H1 (cell line): ENCODE results near the gene TLCD5. TPM values are rescaled to one million over a fixed set of nuclear protein-coding genes. Genes with fewer than 3 reads are reported as not detected.

ENCODE experiments used
- CTCF ChIA-PET: fragments of 300-600 bp; sonication (Branson Sonifier 250); formaldehyde crosslinking; loops from one replicate; lab custom pipeline; 2021; ENCODE audit not compliant: partially characterized antibody; lab: Charles Lee
- POLR2A ChIA-PET: fragments of 300-600 bp; sonication (Branson Sonifier 250); formaldehyde crosslinking; loops from one replicate; lab custom pipeline; 2021; ENCODE audit warnings: inconsistent platforms; ENCODE audit not compliant: partially characterized antibody; lab: Charles Lee
- DNase-seq, 2 experiments: peaks; one replicate each; pipeline versions ENCODE4 v3.0.0 to v3.0.0-alpha.2; 2010 to 2022; ENCODE audit warnings: low spot score in 2 of 2, low read depth in 1 of 2, mixed read lengths in 1 of 2
- FAIRE-seq: peaks from 2 replicates; lab custom pipeline; 2011; peaks lifted over from hg19 to GRCh38; lab: Jason Lieb, UNC
- H2AFZ ChIP-seq: 2 replicates; pipeline ENCODE4 v1.8.1; 2012; ENCODE audit warnings: low read length, inconsistent platforms
- H2AK5ac ChIP-seq: 2 replicates; pipeline ENCODE4 v1.6.1; 2013; ENCODE audit warnings: low read depth, low read length
- H2BK120ac ChIP-seq: replicated peaks from 2 replicates; pipeline ENCODE3; 2013; ENCODE audit warnings: low read depth, low read length, inconsistent platforms
- H2BK12ac ChIP-seq: 2 replicates; pipeline ENCODE4 v1.6.1; 2013; ENCODE audit warnings: low read depth, low read length
- H2BK15ac ChIP-seq: 2 replicates; pipeline ENCODE4 v1.6.1; 2013; ENCODE audit warnings: low read length
- H2BK20ac ChIP-seq: 2 replicates; pipeline ENCODE4 v1.6.1; 2013; ENCODE audit warnings: low read length
- H2BK5ac ChIP-seq: 2 replicates; pipeline ENCODE4 v1.6.1; 2013; ENCODE audit warnings: low read depth, low read length
- H3K14ac ChIP-seq: 2 replicates; pipeline ENCODE4 v1.6.1; 2013; ENCODE audit warnings: inconsistent platforms; ENCODE audit not compliant: insufficient read length
- H3K18ac ChIP-seq: 2 replicates; pipeline ENCODE4 v1.6.1; 2013; ENCODE audit warnings: low read length; ENCODE audit errors: extremely low read depth
- H3K23ac ChIP-seq: 2 replicates; pipeline ENCODE4 v1.6.1; 2013; ENCODE audit warnings: inconsistent platforms; ENCODE audit not compliant: insufficient read length
- H3K23me2 ChIP-seq: 2 replicates; pipeline ENCODE4 v1.6.1; 2013; ENCODE audit warnings: low read depth, low read length
- H3K27ac ChIP-seq: 2 replicates; pipeline ENCODE4 v1.6.1; 2011; ENCODE audit warnings: low read depth, low read length, inconsistent platforms
- H3K27me3 ChIP-seq, 4 experiments: replicated peaks in 1 of 4; 1 replicate in 1 of 4; 2 replicates in 3 of 4; pipeline versions ENCODE4 v1.6.1 to v1.8.1; 2011 to 2013; ENCODE audit warnings: low read length in 3 of 4, mild to moderate bottlenecking in 3 of 4, inconsistent platforms in 2 of 4, mixed read lengths in 2 of 4, moderate library complexity in 1 of 4; ENCODE audit not compliant: control insufficient read depth in 3 of 4, insufficient read depth in 3 of 4; ENCODE audit errors: extremely low read depth in 1 of 4
- H3K36me3 ChIP-seq, 4 experiments: 2 replicates each; pipeline versions ENCODE4 v1.6.1 to v1.8.1; 2011 to 2013; ENCODE audit warnings: mild to moderate bottlenecking in 4 of 4, low read length in 3 of 4, moderate library complexity in 2 of 4, control low read depth in 1 of 4, inconsistent platforms in 1 of 4; ENCODE audit not compliant: insufficient read depth in 4 of 4, control insufficient read depth in 2 of 4
- H3K4ac ChIP-seq: replicated peaks from 2 replicates; pipeline ENCODE3; 2013; ENCODE audit warnings: low read length, low read depth, mixed read lengths, inconsistent platforms; ENCODE audit not compliant: insufficient read length
- H3K4me1 ChIP-seq, 4 experiments: replicated peaks in 1 of 4; 1 replicate in 1 of 4; 2 replicates in 3 of 4; pipeline versions ENCODE4 v1.6.1 to v1.8.1; 2011 to 2013; ENCODE audit warnings: low read length in 3 of 4, inconsistent platforms in 2 of 4, mixed read lengths in 1 of 4; ENCODE audit not compliant: insufficient read depth in 4 of 4, control insufficient read depth in 3 of 4
- H3K4me2 ChIP-seq, 2 experiments: 2 replicates each; pipeline versions ENCODE4 v1.6.1 to v1.8.1; 2011 to 2013; ENCODE audit warnings: low read depth in 2 of 2, low read length in 2 of 2, control low read depth in 1 of 2, inconsistent platforms in 1 of 2, mild to moderate bottlenecking in 1 of 2; ENCODE audit not compliant: insufficient read depth in 1 of 2
- H3K4me3 ChIP-seq, 4 experiments: fragments of 200-600, 300-600 bp in 1 of 4; sonication (generic), shearing (Covaris generic), sonication (Bioruptor Twin) in 1 of 4; 2 replicates each; pipeline versions ENCODE4 v1.5.1 to v1.8.1; 2011 to 2016; ENCODE audit warnings: low read length in 4 of 4, low read depth in 3 of 4, control low read depth in 2 of 4, inconsistent platforms in 2 of 4, mild to moderate bottlenecking in 2 of 4, mixed read lengths in 1 of 4, moderate library complexity in 1 of 4; ENCODE audit not compliant: insufficient read depth in 2 of 4; ENCODE audit errors: extremely low read depth in 1 of 4
- H3K56ac ChIP-seq: replicated peaks from 2 replicates; pipeline ENCODE3; 2013; ENCODE audit warnings: low read depth, mild to moderate bottlenecking, mixed read lengths, low read length, inconsistent platforms; ENCODE audit not compliant: insufficient read length
- H3K79me1 ChIP-seq: 2 replicates; pipeline ENCODE4 v1.6.1; 2013; ENCODE audit warnings: low read depth, low read length, control low read depth
- H3K79me2 ChIP-seq, 2 experiments: 2 replicates each; pipeline versions ENCODE4 v1.6.1 to v1.8.1; 2012 to 2013; ENCODE audit warnings: low read length in 2 of 2, mild to moderate bottlenecking in 2 of 2, inconsistent platforms in 1 of 2; ENCODE audit not compliant: insufficient read depth in 2 of 2, control insufficient read depth in 1 of 2
- H3K9ac ChIP-seq, 4 experiments: replicated peaks in 1 of 4; 1 replicate in 1 of 4; 2 replicates in 3 of 4; pipeline versions ENCODE4 v1.6.1 to v1.8.1; 2011 to 2013; ENCODE audit warnings: low read depth in 3 of 4, low read length in 3 of 4, control low read depth in 2 of 4, mild to moderate bottlenecking in 2 of 4, moderate library complexity in 2 of 4, inconsistent platforms in 1 of 4; ENCODE audit errors: extremely low read depth in 1 of 4
- H3K9me3 ChIP-seq, 2 experiments: 2 replicates each; pipeline versions ENCODE4 v1.6.1 to v1.8.1; 2012 to 2013; ENCODE audit warnings: mild to moderate bottlenecking in 2 of 2, moderate library complexity in 2 of 2, control low read depth in 1 of 2, inconsistent platforms in 1 of 2, low read depth in 1 of 2, low read length in 1 of 2, mixed read lengths in 1 of 2; ENCODE audit not compliant: insufficient read depth in 2 of 2
- H4K20me1 ChIP-seq, 2 experiments: replicated peaks in 1 of 2; 2 replicates each; pipeline versions ENCODE3 to v1.8.1; 2011 to 2013; ENCODE audit warnings: inconsistent platforms in 2 of 2, low read length in 2 of 2, mild to moderate bottlenecking in 1 of 2; ENCODE audit not compliant: insufficient read depth in 2 of 2, control insufficient read depth in 1 of 2
- H4K5ac ChIP-seq: 2 replicates; pipeline ENCODE4 v1.6.1; 2013; ENCODE audit warnings: low read length, low read depth, mixed read lengths, inconsistent platforms; ENCODE audit not compliant: insufficient read length
- H4K8ac ChIP-seq: 2 replicates; pipeline ENCODE4 v1.8.0; 2013; ENCODE audit warnings: mild to moderate bottlenecking, moderate library complexity, low read length, inconsistent platforms; ENCODE audit not compliant: insufficient read depth; ENCODE audit errors: extremely low read depth
- H4K91ac ChIP-seq: replicated peaks from 2 replicates; pipeline ENCODE3; 2013; ENCODE audit warnings: low read length, mixed read lengths, inconsistent platforms; ENCODE audit not compliant: insufficient read length
- ASH2L ChIP-seq: fragments of 200-600, 300-600 bp; sonication (generic); IDR thresholded peaks from one replicate; pipeline ENCODE4 v1.7.1; 2017; ENCODE audit warnings: low read length
- CBX8 ChIP-seq: fragments of 300-800, 300-1000 bp; sonication (generic); IDR thresholded peaks from 2 replicates; pipeline ENCODE4 v1.7.1; 2016; ENCODE audit warnings: low read depth, low read length, borderline replicate concordance
- CHD1 ChIP-seq: IDR thresholded peaks from 2 replicates; pipeline ENCODE4 v1.6.1; 2012; ENCODE audit warnings: low read depth, low read length, improper control_type of control experiment
- GABPA ChIP-seq: IDR thresholded peaks from 2 replicates; pipeline ENCODE4 v1.6.1; 2011; ENCODE audit warnings: mild to moderate bottlenecking, low read length, moderate library complexity, borderline replicate concordance; ENCODE audit not compliant: insufficient read depth
- HDAC6 ChIP-seq: IDR thresholded peaks from one replicate; pipeline ENCODE4 v1.7.1; 2012; ENCODE audit warnings: low read depth, mild to moderate bottlenecking, inconsistent platforms, low read length, moderate library complexity
- JUND ChIP-seq: IDR thresholded peaks from 2 replicates; pipeline ENCODE4 v1.6.1; 2011; ENCODE audit warnings: mild to moderate bottlenecking, improper control_type of control experiment, low read length
- KDM5A ChIP-seq: fragments of 200-600 bp; IDR thresholded peaks from 2 replicates; pipeline ENCODE4 v1.7.1; 2012; ENCODE audit warnings: mild to moderate bottlenecking, low read length, inconsistent platforms, mixed read lengths
- NRF1 ChIP-seq: IDR thresholded peaks from 2 replicates; pipeline ENCODE4 v1.6.1; 2011; ENCODE audit warnings: mild to moderate bottlenecking, low read depth, low read length, improper control_type of control experiment
- RNF2 ChIP-seq: fragments of 200-900, 300-1000 bp; sonication (generic); IDR thresholded peaks from 2 replicates; pipeline ENCODE4 v1.7.1; 2016; ENCODE audit warnings: borderline replicate concordance, low read depth, mild to moderate bottlenecking, antibody characterized with exemption, low read length; ENCODE audit not compliant: poor library complexity, severe bottlenecking; ENCODE audit errors: missing control alignments
- RXRA ChIP-seq: IDR thresholded peaks from 2 replicates; pipeline ENCODE4 v1.6.1; 2011; ENCODE audit warnings: low read depth, mild to moderate bottlenecking, low read length, moderate library complexity; ENCODE audit not compliant: insufficient read depth
- SP1 ChIP-seq: IDR thresholded peaks from 2 replicates; pipeline ENCODE4 v1.6.1; 2011; ENCODE audit warnings: low read depth, low read length
- SP4 ChIP-seq: IDR thresholded peaks from 2 replicates; pipeline ENCODE4 v1.6.1; 2012; ENCODE audit warnings: low read length, inconsistent platforms
- TAF7 ChIP-seq: optimal IDR thresholded peaks from 2 replicates; pipeline ENCODE3; 2011; ENCODE audit warnings: low read depth, mild to moderate bottlenecking, inconsistent platforms, low read length, moderate library complexity, borderline replicate concordance
- ZNF274 ChIP-seq: IDR thresholded peaks from 2 replicates; pipeline ENCODE4 v1.7.0; 2012; ENCODE audit warnings: low read length, borderline replicate concordance; ENCODE audit errors: extremely low read depth
- WGBS, 2 experiments: shearing (Covaris generic) in 1 of 2; methylation state at CpG; one replicate each; pipeline versions ENCODE4 v1.1.6 to v1.1.7; 2013 to 2015; ENCODE audit warnings: low lambda C conversion rate in 2 of 2, mixed read lengths in 2 of 2, inconsistent platforms in 1 of 2, low coverage in 1 of 2, missing lambda C conversion rate in 1 of 2; ENCODE audit not compliant: insufficient replicate concordance in 2 of 2, insufficient coverage in 1 of 2, insufficient read length in 1 of 2; ENCODE audit errors: extremely low coverage in 1 of 2, missing lambda C conversion rate in 1 of 2; 5-methylcytosine and 5-hydroxymethylcytosine counted together
- polyA plus RNA-seq, 7 experiments: library from polyadenylated mRNA; depleted of rRNA in 3 of 7; stranded (reverse) in 5 of 7; unstranded in 2 of 7; fragments of >200 nt in 5 of 7; fragments of 200-250 nt in 2 of 7; gene quantifications; 1 replicate in 5 of 7; 2 replicates in 1 of 7; 4 replicates in 1 of 7; pipeline versions ENCODE4 v1.2.1 to v1.2.3, GENCODE V29; 2011 to 2013; ENCODE audit warnings: missing spikeins in 2 of 7, mixed read lengths in 2 of 7
- total RNA-seq: library from RNA; stranded (reverse); fragmentation: NEBNext Ultra II Directional; extraction: Animal tissue kit (Norgen Biotek cat#: 25700); gene quantifications from 2 replicates; pipeline ENCODE4 v1.2.1, GENCODE V29; 2021
- TF ChIP-seq, protein P1 (sequence below): IDR thresholded peaks from 2 replicates; pipeline ENCODE4 v1.6.1; 2012; ENCODE audit warnings: inconsistent platforms

Gene TLCD5
- total and polyA plus RNA-seq, 2 of the 8 experiments (the other 6 are each of a cell fraction or from before 2014, with no cell fraction given): 9.5 to 10.1 TPM

DNA sequence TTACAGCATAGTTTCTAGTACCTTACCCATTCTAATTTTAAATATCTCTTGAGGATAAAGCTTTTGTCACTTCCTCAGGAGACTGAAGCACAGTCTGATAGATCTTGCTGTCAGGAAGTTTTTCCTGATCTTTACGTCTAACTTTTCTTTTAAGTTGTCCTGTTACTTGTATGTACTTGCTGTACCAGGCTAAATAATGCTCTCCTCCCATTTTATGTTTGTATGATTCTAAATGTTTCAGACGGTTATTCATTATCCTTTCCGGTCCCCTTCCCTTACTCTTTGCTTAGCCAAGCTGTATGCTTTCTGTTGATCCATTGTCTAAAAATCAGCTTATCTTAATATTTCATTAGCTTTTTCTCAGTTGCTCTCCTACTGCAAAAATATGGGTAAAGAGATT lies 17.1 kb downstream of the TLCD5 start:
- H3K4me1 ChIP-seq: peaks cover 0 to 7% (median 4%) of the 10 kb centered on the region in 4 experiments; a peak in 6 of 7 replicates
- no peak overlapping the region for H3K4me2 ChIP-seq
- no peak overlapping the region for H3K56ac ChIP-seq
- TF ChIP-seq GABPA (no peak), RNF2 (no peak), SP1 (no peak), NRF1 (no peak), ASH2L (no peak), CHD1 (no peak), TAF7 (no peak), SP4 (no peak), HDAC6 (no peak), KDM5A (no peak), CBX8 (no peak), RXRA (no peak), ZNF274 (no peak), JUND (no peak)
- TF ChIP-seq, protein P1, sequence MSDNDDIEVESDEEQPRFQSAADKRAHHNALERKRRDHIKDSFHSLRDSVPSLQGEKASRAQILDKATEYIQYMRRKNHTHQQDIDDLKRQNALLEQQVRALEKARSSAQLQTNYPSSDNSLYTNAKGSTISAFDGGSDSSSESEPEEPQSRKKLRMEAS: no peak
- peaks cover 3% of the 10 kb centered on the region; the same call in 1 of the 2 replicates for H3K79me1 ChIP-seq
- no peak overlapping the region for H3K14ac ChIP-seq
- H4K5ac ChIP-seq: no peak overlapping the region
- no peak overlapping the region for H4K91ac ChIP-seq
- no peak overlapping the region for H3K9ac ChIP-seq
- H3K23me2 ChIP-seq: peaks cover 3% of the 10 kb centered on the region
- H3K27ac ChIP-seq: no peak overlapping the region
- H2BK20ac ChIP-seq: no peak overlapping the region
- no peak overlapping the region for H3K4me3 ChIP-seq
- ChIA-PET CTCF (interaction anchor here (0.8 to 1.5 kb wide), 3 partner anchors 15 to 160 kb away, joined by 3 read pairs; no protein-coding TSS in a partner anchor), POLR2A (no interaction called here)
- no peak overlapping the region for H2BK120ac ChIP-seq
- H3K27me3 ChIP-seq: no peaks in the 10 kb centered on the region
- H3K79me2 ChIP-seq: peaks cover 8 to 92% of the 10 kb centered on the region in 2 experiments; a peak in 3 of 4 replicates
- no peaks in the 10 kb centered on the region for H3K36me3 ChIP-seq
- FAIRE-seq: peak; percentile 32
- no peak overlapping the region for H4K8ac ChIP-seq
- no peak overlapping the region for H3K18ac ChIP-seq
- no peak overlapping the region for H2BK15ac ChIP-seq
- 84% methylated on average over 3 of the region's 3 CpGs; no CpG with 5 or more reads in 1 of the 2 experiments for WGBS, 2 experiments
- H2BK12ac ChIP-seq: no peak overlapping the region
- H2AK5ac ChIP-seq: no peak overlapping the region
- no peak overlapping the region for H2BK5ac ChIP-seq
- H4K20me1 ChIP-seq: peaks cover 3 to 13% of the 10 kb centered on the region in 2 experiments
- H3K4ac ChIP-seq: no peak overlapping the region
- no peak overlapping the region for H3K23ac ChIP-seq
- H3K9me3 ChIP-seq: no peaks in the 10 kb centered on the region
- H2AFZ ChIP-seq: no peak overlapping the region
- no peak for DNase-seq
